Tibial nerve (tissue), 4 donors: ENCODE results near the gene IL1A. TPM values are rescaled to one million over a fixed set of nuclear protein-coding genes. Genes with fewer than 3 reads are reported as not detected.

Source experiments
- DNase-seq, 2 donors: peaks; one replicate each; pipeline ENCODE4 v3.0.0-alpha.2; 2019; ENCODE audit warnings: low spot score in 2 of 2
- H3K27ac ChIP-seq, 4 donors: fragments of 200-600 bp; sonication (generic) in 3 of 4; one replicate each; pipeline ENCODE4 v1.5.1; 2017 to 2019; ENCODE audit warnings: mild to moderate bottlenecking in 1 of 4
- H3K27me3 ChIP-seq, 2 donors: fragments of 200-600 bp; sonication (generic) in 1 of 2; one replicate each; pipeline versions ENCODE4 v1.5.1 to v1.6.0; 2017 to 2019
- H3K36me3 ChIP-seq, 3 donors: fragments of 200-600 bp; sonication (generic); one replicate each; pipeline ENCODE4 v1.5.1; 2018 to 2019
- H3K4me1 ChIP-seq, 4 donors: fragments of 200-600 bp; sonication (generic) in 3 of 4; one replicate each; pipeline ENCODE4 v1.5.1; 2017 to 2019
- H3K4me3 ChIP-seq, 4 donors: fragments of 200-600 bp; sonication (generic) in 3 of 4; one replicate each; pipeline ENCODE4 v1.5.1; 2017 to 2019; ENCODE audit warnings: mild to moderate bottlenecking in 1 of 4, moderate library complexity in 1 of 4
- H3K9me3 ChIP-seq, 4 donors: fragments of 200-600 bp; sonication (generic) in 3 of 4; one replicate each; pipeline ENCODE4 v1.5.1; 2017 to 2019
- CTCF ChIP-seq, 5 experiments: fragments of 200-600 bp in 3 of 5; fragments of 450-650 bp in 2 of 5; sonication (generic) in 3 of 5; IDR thresholded peaks; one replicate each; pipeline ENCODE4 v1.5.1; 2016 to 2019; ENCODE audit warnings: antibody characterized with exemption in 5 of 5, mild to moderate bottlenecking in 3 of 5, moderate library complexity in 2 of 5
- EP300 ChIP-seq, 2 donors: sonication (generic); formaldehyde crosslinking; IDR thresholded peaks; one replicate each; pipeline ENCODE4 v1.6.1; 2017; ENCODE audit warnings: antibody characterized with exemption in 2 of 2, mild to moderate bottlenecking in 1 of 2
- POLR2A ChIP-seq, 2 donors: fragments of 450-650 bp; IDR thresholded peaks; one replicate each; pipeline ENCODE4 v1.6.1; 2017; ENCODE audit warnings: antibody characterized with exemption in 2 of 2, mild to moderate bottlenecking in 2 of 2, moderate library complexity in 2 of 2
- WGBS, 2 donors: methylation state at CpG; one replicate each; pipeline ENCODE4 v1.1.5; 2018; 5-methylcytosine and 5-hydroxymethylcytosine counted together
- total RNA-seq, 4 donors: library from RNA; depleted of rRNA; stranded (reverse); fragments of >200 nt; gene quantifications; one replicate each; pipeline ENCODE4 v1.1.0, GENCODE V29; 2016

The IL1A gene
- total RNA-seq, 4 donors from 2014 or later, result 1.1 TPM; not detected in 3

DNA sequence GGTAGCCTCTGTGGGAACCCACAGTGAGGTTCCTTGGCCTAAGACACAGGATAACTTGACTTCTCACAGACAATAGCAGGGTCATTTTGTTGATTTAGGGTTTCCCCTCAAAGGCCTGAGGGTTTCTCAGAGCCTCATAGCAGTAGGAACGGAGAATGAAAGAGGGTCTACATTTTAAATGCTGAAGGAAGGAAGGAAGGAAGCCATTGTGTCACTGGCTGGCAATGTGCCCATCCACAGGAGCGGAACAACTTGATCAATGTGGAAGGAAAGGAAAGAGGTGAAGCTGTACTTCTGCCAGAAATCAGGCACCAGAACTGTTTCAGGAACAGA is 47.2 kb upstream of the IL1A start:
- WGBS, 2 donors, result 60 to 69% methylated on average over 2 of the region's 2 CpGs

GRCh38 chr2:112830682-112831512 is 46.6 kb upstream of the IL1A start:
- Histone ChIP-seq H3K27ac (no peak overlapping the region), H3K9me3 (no peaks in the 10 kb centered on the region), H3K4me3 (no peak overlapping the region), H3K36me3 (no peaks in the 10 kb centered on the region), H3K4me1 (peaks cover 0 to 6% (median 0%) of the 10 kb centered on the region in 4 donors), H3K27me3 (no peaks in the 10 kb centered on the region)
- WGBS, 2 donors, result 75 to 92% methylated on average over 5 of the region's 5 CpGs
- no peak for DNase-seq
- TF ChIP-seq POLR2A (IDR thresholded peaks at IDR 0.05) (no peak), CTCF (IDR thresholded peaks at IDR 0.05) (no peak), EP300 (IDR thresholded peaks at IDR 0.05) (no peak)

More for the DNA sequence above, 47.2 kb upstream of the IL1A start:
- no peaks in the 10 kb centered on the region for H3K36me3 ChIP-seq
- peaks cover 0 to 10% (median 0%) of the 10 kb centered on the region in 4 donors for H3K4me1 ChIP-seq
- H3K9me3 ChIP-seq, result no peaks in the 10 kb centered on the region
- H3K27ac ChIP-seq, result no peak overlapping the region
- TF ChIP-seq CTCF (IDR thresholded peaks at IDR 0.05) (no peak), EP300 (IDR thresholded peaks at IDR 0.05) (no peak), POLR2A (IDR thresholded peaks at IDR 0.05) (no peak)
- no peaks in the 10 kb centered on the region for H3K27me3 ChIP-seq
- no peak overlapping the region for H3K4me3 ChIP-seq
- DNase-seq, result no peak

DNA sequence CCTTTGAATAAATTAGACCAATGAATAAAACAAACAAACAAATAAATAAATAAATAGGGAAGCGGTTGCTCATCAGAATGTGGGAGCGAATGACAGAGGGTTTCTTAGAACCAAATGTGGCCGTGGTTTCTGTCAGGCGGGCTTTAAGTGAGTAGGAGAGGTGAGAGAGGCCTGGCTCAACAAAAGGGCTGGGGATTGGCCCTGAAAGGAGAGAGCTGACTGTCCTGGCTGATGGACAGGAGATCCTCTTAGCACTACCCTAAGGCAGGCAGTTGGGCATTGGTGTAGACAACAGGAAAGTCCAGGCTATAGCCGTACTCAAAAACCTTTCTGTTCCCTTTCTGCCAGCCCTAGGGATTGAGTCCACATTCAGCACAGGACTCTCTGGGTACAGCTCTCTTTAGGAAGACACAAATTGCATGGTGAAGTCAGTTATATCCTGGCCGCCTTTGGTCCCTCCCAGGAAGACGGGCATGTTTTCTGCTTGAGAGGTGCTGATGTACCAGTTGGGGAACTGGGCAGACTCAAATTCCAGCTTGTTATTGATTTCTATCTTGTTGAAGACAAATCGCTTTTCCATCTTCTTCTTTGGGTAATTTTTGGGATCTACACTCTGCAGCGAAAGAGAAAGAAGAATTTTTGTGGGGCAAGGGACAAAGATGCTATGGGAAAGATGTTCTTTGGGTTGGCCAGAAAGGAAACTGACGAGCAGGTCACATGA is 45.8 kb upstream of the IL1A start:
- no peaks in the 10 kb centered on the region for H3K36me3 ChIP-seq
- no peak overlapping the region for H3K27ac ChIP-seq
- H3K9me3 ChIP-seq, result no peaks in the 10 kb centered on the region
- TF ChIP-seq EP300 (IDR thresholded peaks at IDR 0.05), result no peak
- no peak for TF ChIP-seq CTCF (IDR thresholded peaks at IDR 0.05)
- TF ChIP-seq POLR2A (IDR thresholded peaks at IDR 0.05), result no peak
- no peak for DNase-seq
- peaks cover 0 to 6% (median 0%) of the 10 kb centered on the region in 4 donors for H3K4me1 ChIP-seq
- H3K27me3 ChIP-seq, result no peaks in the 10 kb centered on the region
- no peak overlapping the region for H3K4me3 ChIP-seq
- WGBS, 2 donors, result 94 to 96% methylated on average over 10 of the region's 10 CpGs

DNA sequence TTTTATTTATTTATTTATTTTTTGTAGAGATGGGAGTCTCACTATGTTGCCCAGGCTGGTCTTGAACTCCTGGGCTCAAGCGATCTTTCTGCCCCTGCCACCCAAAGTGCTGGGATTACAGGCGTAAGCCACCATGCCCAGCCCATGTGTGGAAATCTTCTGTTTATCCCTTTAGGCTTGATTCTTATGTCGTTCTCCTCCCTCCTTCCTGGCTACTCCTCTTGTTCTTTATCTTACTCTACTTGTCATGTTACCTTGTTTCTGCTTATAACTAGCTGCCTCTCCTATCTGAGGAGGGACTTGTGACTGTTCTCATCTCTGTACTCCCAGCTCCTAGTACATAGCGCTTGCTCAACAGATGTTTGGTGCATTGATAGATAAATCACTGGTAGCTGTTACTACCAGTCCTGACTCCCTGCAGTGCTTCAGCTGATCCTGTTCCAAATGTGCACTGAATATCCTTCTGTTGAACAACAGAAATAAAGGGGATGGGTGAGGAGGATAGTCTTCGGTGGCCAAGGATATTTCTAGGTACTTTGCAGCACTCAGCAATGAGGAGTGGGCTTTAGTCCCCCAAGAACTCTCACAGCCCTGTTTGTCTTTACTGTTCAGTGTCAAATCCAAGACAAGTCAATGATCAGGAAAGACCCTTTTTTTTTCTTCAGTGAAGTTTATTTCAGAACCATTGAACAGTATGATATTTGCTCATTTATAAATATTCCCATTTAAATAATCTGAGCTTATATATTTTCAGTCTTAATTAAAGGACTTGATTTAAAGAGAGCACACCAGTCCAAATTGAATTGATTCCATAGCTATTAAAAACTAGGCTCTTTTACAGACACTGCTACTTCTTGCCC is 45.0 kb upstream of the IL1A start:
- no peak for DNase-seq
- WGBS, 2 donors, result 77 to 93% methylated on average over 5 of the region's 5 CpGs
- no peak for TF ChIP-seq POLR2A (IDR thresholded peaks at IDR 0.05)
- TF ChIP-seq CTCF (IDR thresholded peaks at IDR 0.05), result no peak
- no peak for TF ChIP-seq EP300 (IDR thresholded peaks at IDR 0.05)

More for the DNA sequence above, 45.0 kb upstream of the IL1A start:
- Histone ChIP-seq H3K27me3 (no peaks in the 10 kb centered on the region), H3K36me3 (no peaks in the 10 kb centered on the region), H3K4me1 (peaks cover 0 to 2% (median 0%) of the 10 kb centered on the region in 4 donors), H3K9me3 (no peaks in the 10 kb centered on the region), H3K4me3 (no peak overlapping the region), H3K27ac (no peak overlapping the region)
